Measurements from ENCODE around the gene CFAP46.

CFAP46 gene

DNA sequence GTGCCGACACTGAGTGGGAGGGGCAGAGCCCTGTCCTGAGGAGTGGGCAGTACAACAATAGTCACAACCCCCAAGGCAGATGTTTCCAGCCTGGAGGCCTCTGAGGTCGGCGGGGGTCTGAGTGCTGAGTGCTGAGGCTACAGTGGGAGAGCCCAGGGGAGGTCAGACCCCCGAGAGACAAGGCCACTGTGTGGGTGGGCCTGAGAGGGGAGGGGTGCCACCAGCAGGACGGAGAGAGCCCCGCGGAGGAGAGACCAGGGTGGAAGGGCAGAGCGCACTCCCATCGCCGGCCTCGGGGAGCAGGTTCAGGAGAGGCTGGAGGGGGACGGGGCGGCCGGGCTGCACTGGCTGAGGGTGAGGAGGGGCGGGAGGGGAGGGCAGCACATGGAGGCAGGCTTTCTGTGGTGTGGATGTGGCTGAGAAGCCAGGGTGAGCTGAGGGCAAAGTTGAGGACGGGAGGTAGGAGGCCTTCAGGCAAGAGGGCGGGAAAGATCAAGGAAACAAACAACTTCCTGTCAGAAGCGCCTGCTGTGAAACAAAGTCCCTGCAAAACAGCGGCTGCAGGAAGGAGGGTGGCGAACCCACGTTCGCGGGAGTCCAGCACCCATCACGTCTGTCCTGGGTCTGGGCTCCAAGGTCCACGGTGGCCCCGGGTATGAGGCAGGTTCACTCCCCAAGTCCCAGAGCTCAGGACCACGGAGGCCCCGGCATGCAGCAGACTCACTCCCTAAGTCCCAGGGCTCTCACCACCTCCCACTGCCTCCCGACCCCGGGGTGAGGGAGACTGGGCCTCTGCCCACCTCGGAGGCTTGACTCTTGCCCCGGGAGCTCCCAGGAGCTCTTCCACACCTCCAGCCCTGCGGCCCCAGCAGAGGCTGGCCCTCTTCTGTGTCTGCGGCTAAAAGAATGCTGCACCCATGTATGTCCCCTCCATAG lies 79.6 kb downstream of the CFAP46 start:
- no peak for DNase-seq (ENCODE audit: low read depth in 2 of 2)

DNA sequence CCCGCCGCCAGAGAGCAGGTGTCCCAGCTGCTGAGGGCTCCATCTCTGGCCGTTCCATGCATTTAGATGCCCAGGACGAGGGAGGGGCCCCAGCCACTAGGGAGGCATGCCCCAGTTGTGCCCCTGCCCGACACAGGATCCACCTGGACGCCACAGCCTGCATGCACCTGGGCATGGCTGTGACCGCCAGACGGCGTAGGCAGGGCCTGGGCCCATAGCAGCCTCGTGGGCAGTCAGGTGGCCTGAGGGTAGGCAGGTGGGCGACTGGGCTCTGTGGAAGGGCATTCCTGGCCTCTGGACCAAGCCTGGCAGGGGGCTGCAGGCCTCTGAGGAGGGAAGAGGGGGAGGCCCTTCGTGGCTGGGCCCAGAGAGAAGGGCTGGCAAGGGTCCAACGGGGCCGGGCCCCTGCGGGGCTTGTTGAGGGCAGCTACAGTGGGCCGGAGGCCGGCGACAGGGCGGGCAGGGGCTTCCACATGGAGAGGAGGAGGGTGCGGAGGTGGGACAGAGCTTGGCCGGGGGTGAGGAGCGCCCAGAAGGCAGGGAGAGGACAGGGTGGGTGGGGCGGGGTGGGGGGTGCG lies 80.4 kb downstream of the CFAP46 start:
- no peak for DNase-seq (ENCODE audit: low read depth in 2 of 2)

- no peak for DNase-seq (ENCODE audit: low read depth in 2 of 2)
Measured at GRCh38 chr10:132861116-132861691, 81.2 kb downstream of the CFAP46 start.

- DNase-seq (ENCODE audit: low read depth in 2 of 2), result no peak
Measured at GRCh38 chr10:132860532-132860931, 81.8 kb downstream of the CFAP46 start.

GRCh38 chr10:132859084-132859855 lies 83.1 kb downstream of the CFAP46 start:
- DNase-seq (ENCODE audit: low read depth in 2 of 2), result no peak

DNA sequence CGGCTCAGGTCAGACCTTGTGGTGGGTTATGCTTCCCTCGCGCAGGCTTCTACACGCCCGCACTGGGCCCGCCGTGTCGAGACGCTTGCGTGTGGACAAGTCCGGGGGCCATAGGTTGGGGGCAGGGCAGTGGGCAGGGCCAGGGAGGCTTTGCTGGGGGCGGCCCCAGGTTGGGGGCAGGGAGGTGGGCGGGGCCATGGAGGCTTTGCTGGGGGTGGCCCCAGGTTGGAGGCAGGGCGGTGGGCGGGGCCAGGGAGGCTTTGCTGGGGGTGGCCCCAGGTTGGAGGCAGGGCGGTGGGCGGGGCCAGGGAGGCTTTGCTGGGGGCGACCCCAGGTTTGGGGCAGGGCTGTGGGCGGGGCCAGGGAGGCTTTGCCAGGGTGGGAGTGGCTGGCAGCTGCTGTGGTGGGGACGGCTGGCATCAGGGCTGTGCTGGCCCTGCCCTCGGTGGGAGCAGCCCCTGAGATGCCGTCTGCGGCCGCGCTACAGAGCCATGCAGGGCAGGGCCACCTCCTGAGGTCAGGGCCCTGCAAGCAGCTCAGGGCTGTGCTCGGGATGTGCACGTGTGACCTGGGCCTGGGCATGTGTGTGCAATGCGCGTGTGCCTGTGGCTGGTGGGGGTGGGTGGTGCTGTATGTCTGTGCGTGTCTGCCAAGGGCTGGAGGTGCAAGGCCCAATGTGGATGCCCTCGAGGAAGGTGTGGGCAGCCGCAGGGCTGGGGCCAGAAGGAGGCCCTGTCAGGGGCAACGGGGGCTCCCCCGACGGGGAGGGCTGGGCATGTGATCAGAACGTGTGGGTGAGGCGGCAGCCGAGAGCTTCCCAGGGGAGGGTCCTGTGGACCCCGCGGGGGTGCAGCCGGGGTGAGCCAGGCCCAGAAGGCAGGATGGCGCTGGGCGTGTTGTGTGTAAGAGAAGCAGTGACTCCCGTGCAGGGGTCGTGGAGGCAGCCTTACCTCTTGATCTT lies 84.0 kb downstream of the CFAP46 start:
- no peak for DNase-seq (ENCODE audit: low read depth in 2 of 2)

DNA sequence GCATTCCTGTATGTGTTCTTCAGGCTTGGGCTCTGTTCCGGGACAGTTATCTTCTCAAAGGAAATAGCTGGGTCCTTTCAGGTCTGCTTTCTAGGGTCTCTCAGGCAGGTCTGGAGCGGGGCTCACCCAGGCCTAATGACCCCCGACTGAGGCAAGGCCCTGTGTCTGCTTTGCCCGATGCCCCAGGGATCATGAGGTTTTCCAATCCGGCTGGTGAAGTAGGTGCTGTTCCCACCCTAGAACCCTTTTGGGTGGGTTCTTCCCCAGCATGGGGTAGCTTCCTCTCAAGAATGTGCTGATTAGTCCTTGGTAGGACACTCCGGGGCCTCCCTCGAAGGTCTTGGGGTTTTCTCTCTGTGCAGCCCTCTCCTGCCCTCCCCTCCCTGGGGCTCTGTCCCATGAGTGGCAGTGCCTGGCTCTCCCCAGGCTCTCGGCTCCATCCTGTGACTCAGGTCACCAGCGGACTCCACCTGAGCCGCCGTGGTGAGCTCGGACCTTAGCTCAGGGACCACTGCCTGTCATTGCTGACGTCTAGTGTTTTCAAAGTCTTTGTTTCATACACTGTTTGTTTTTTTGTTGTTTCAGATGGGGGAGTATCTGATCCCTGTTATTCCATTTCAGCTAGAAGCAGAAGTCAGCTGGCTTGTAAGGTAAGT lies 85.4 kb downstream of the CFAP46 start:
- DNase-seq (ENCODE audit: low read depth in 2 of 2), result no peak

DNA sequence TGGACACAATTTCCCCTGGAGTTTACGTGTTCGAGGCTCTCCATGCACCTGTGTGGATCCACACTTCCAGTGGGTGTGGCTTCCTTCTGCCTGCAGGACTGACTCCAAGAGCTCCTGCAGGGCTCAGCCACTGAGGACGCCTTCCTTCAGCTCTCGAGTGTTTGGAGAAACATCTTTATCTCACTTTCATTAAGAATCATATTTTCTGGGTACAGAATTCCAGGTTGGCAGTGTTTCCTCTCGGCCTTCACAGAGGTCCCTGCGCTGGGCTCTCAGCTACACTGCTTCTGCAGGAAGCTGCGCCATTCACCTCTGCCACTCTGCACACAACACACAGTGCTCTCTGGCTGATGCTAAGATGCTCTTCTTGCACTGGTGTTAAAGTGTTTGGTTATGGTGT lies 86.5 kb downstream of the CFAP46 start:
- DNase-seq (ENCODE audit: low read depth in 2 of 2), result no peak

- DNase-seq (ENCODE audit: low read depth in 2 of 2), result no peak
Measured at GRCh38 chr10:132851451-132851850, 90.9 kb downstream of the CFAP46 start.

DNA sequence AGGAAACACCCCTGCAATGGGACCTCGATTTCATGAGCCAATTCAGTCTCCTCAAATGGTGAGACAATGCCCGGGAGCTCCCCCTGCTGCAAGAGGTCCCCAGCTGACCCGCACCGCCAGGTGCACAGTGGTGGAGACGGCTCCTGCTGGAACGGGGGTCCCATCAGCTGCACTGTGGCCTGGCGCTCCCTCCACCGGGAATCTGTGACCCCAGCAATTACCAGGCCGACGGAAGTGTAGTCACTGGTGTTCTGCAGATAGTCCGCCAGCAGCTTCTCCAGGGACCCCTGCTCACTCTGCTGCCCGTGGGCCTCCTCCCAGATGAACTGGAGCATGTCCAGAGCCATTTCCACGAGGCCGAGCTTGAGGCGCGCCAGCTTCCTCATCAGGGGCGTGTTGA lies 91.5 kb downstream of the CFAP46 start:
- DNase-seq (ENCODE audit: low read depth in 2 of 2), result no peak

- no peak for DNase-seq (ENCODE audit: low read depth in 2 of 2)
Measured at GRCh38 chr10:132850246-132850645, 92.1 kb downstream of the CFAP46 start.

DNA sequence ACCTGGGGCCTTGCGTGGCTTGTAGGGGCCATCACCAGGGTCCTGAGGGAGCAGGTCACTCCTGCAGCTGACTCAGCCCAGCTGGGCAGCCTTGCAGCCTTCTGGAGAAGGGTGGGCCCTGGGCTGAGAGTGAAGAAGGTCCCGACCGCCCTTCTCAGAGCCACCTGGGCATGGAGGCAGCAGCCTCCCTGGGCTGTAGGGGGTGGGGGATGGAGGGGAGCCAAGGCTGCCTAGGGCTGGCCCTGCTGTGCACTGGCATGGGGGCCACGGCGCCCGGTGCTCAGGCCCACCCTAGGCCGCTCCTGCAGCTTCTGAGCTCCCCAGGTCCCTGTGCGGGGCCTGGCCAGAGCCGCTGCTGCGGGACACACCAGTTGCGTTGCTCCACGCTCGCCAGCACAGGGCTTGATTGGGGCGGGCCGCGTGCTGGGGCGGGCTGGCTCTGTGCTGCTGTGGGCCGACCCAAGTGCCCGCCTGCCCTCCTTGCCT lies 92.8 kb downstream of the CFAP46 start:
- no peak for DNase-seq (ENCODE audit: low read depth in 2 of 2)

DNA sequence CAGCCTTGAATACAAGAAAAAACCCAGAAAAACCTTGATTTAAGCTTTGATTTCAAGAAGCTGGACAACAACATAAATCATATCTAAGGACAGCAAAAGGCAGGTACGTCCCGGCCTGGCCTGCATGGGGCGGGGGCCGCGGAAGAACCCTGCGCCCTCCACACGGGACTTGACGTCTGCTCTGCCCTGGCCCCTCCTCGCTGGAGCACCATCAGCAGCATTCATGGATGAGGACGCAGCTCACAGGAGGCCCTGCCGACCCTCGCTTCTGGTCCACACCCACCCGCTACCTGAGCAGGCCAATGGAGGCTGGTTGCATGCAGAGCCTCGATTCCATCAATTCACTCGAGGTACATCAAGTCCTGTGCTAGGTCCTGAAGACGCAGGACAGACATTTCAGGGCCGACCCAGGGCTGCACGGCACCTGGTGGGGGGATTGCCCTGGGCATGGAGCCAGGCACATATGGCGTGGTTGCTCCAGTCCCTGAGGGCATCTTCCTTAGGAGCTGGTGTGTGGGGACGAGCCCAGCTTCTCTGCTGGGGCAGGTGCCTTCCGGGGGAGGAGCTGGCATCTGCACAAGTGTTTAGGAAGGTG lies 93.3 kb downstream of the CFAP46 start:
- DNase-seq (ENCODE audit: low read depth in 2 of 2), result no peak

GRCh38 chr10:132848291-132848701 lies 94.1 kb downstream of the CFAP46 start:
- DNase-seq (ENCODE audit: low read depth in 2 of 2), result no peak

DNA sequence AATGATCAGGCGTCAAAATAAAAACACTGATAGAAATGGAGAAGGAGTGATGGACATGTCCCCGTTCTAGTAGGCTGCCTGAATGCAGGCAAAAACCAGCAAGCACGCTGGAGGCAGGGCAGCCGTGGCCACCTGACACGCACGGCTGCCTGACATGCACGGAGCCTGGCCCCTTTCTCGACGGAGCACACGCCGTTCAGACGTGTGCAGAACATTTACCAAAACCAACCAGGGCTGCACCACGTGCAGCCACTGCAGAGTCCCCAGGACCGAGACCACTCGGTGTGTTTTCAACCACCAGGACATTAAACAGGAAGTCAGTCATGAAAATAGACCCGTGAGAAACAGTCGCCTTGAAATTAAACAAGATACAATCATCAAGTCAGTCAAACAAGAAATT lies 94.5 kb downstream of the CFAP46 start:
- no peak for DNase-seq (ENCODE audit: low read depth in 2 of 2)

DNA sequence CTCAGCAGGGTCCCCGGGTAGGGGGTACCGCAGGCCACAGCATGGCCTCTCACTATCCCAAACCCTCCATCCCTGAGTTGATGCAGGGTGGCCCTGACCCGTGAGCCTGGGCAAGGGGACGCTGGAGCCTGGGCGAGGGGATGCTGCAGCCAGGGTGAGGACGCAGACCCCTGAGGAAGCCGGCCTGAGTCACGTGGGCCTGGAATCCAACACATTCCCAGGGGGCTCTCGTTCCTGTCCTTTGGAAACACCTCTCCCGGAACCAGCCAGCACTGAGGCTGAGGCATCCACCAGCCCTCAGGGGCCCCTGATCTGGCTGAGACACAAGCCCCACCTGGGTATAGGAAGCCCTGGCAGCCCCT lies 95.0 kb downstream of the CFAP46 start:
- DNase-seq (ENCODE audit: low read depth in 2 of 2), result no peak

- no peak for DNase-seq (ENCODE audit: low read depth in 2 of 2)
Measured at GRCh38 chr10:132846631-132847415, 95.5 kb downstream of the CFAP46 start.

DNA sequence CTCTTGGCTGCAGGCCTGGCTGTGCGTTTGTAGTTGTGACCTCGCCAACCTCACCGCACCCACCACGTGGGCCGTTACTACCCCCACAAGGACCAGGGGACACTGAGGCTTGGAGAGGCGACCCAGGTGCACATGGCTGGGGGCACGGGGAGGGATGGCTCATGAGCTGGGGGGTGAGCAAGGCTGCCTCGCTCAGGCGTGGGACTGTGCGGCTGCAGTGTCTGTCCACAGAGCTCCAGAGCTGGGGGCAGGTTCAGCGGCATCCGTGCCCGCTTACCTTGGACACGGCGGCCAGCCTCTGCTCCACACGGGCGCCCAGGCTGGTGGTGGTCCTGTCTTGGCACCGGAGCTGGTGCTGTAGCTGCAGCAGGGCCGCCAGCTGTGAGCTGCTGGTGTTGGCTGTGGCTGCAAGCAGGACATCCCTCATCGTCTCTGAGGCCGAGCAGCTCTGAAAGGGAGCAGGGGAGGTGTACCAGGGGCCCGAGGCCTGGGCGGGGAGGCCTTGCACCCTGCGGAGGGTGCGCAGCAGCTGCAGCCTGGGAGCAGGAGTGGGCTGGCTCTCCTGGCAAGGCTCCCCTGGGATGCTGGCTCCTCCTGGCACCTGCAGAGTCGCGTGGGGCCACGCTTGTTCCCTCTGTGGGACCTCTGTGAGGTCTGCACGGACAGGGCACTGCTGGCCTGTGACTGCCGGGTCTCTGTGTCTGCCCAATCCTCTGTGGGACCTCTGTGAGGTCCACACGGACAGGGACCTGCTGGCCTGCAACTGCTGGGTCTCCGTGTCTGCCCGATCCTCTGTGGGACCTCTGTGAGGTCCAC lies 96.4 kb downstream of the CFAP46 start:
- no peak for DNase-seq (ENCODE audit: low read depth in 2 of 2)
